GM18507 (cell line): ENCODE results near the gene GATAD2A.
"Not testable (repeated sequence)": the region's sequence is repeated elsewhere in the genome, so short reads cannot be mapped to it uniquely, and the experiment has no call there.

Experiments used
- DNase-seq: peaks from one replicate; pipeline ENCODE4 v3.0.0; 2011; ENCODE audit warnings: low read depth; ENCODE audit not compliant: insufficient read length; ENCODE audit errors: extremely low spot score
- FAIRE-seq: peaks from 2 replicates; lab custom pipeline; 2011; peaks lifted over from hg19 to GRCh38; lab: Jason Lieb, UNC

The GATAD2A gene

DNA sequence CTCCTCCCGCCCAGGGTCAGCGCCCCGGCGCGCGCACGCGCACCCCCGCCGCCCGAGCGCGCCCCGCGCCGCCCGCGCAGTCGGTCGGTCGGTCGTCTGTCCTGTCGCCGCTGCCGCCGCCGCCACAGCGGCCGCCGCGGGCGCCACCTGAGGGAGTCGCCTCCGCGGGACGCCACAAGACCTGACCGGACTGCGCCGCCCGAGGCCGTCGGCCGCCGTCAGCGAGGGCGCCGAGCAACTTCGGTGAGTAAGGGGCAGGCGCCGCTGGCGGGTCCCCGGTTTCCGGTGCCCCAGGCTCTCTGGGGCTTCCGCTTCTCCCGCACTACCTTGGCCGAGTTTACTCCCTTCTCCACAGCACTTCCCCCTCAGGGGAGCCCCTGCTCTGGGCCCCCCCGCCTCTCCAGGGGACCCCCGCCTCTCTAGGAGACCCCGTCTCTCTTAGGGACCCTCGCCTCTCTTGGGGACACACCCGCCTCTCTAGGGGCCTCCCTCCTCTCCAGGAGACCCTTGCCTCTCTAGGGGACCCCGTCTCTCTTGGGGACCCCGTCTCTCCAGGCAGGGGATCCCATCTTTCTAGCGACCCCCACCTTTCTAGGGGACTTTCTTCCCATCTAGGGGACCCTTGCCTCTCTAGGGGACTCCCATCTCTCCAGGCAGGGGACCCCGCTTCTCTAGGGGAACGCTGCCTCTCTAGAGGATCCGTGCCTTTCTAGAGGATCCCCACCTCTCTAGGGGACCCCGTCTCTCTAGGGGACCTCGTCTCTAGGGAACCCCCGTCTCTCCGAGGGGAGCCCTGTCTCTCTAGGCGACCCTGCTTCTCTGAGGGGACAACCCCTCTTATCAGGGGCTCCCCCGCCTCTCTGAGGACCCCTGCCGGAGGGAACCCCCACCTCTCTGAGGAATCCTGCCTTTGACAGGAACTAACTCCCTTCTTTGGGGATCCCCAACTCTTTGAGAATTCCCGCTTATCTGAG is 19.3 kb upstream of the GATAD2A start:
- DNase-seq (no peak), FAIRE-seq (peak; percentile 48)

- FAIRE-seq = no peak
- no peak for DNase-seq
Measured at GRCh38 chr19:19387108-19387507, 18.4 kb upstream of the GATAD2A start.

DNA sequence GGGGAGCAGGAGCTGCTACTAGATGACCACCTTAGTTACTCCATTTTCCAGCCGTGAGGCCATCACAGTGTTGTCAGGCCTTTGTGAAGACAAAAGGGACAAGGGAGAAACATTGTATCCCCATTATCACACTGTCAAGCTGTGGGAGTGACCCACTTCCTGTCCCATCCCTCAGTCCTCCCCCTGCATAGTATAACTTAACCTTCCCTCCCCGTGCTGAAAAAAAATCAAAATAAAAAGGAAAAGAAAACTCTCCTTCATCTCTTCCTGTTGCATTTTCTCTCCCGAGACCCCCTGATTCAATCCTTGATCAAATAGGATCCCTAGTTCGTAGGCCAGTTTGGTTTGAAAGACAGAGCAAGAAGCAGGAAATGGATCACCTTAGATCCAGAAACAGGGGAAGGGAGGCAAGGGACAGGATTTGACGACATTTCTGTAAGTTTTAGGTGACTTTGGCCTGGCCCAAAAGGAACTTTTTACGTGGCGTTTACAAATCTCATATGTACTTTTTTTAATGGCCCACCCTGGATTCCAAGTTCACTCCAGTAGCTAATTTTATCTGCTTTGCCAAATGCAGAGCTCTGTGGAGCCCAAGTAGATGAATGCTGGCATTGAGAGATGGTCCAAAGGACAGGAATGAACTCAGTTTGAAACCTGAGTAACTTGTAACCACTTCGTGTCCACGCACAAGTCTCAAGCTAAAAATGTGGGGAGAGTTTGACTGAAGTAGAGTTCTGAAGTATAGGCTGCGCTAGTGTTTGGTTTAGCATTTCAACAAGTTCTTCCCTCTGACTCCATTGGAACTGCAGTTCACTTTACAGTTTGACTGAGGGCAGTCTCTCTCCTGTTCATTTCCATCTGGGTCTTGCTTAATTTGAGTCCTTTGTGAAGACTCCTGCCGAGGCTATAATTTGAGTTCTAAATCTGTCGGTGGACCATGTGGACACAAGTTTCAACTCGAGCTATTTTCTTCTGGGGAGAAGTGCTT is 16.6 kb upstream of the GATAD2A start:
- DNase-seq (no peak), FAIRE-seq (no peak)

GRCh38 chr19:19389683-19390082 is 15.8 kb upstream of the GATAD2A start:
- not testable (repeated sequence) for DNase-seq, FAIRE-seq

- DNase-seq, FAIRE-seq: not testable (repeated sequence)
Measured at GRCh38 chr19:19394333-19394732, 11.1 kb upstream of the GATAD2A start.

GRCh38 chr19:19399733-19400433 is 5.6 kb upstream of the GATAD2A start:
- FAIRE-seq (no peak), DNase-seq (no peak)

GRCh38 chr19:19402656-19403372 is 2.7 kb upstream of the GATAD2A start:
- FAIRE-seq (no peak), DNase-seq (no peak)

- no peak for FAIRE-seq
- DNase-seq = no peak
Measured at GRCh38 chr19:19403373-19403901, 2.0 kb upstream of the GATAD2A start.

DNA sequence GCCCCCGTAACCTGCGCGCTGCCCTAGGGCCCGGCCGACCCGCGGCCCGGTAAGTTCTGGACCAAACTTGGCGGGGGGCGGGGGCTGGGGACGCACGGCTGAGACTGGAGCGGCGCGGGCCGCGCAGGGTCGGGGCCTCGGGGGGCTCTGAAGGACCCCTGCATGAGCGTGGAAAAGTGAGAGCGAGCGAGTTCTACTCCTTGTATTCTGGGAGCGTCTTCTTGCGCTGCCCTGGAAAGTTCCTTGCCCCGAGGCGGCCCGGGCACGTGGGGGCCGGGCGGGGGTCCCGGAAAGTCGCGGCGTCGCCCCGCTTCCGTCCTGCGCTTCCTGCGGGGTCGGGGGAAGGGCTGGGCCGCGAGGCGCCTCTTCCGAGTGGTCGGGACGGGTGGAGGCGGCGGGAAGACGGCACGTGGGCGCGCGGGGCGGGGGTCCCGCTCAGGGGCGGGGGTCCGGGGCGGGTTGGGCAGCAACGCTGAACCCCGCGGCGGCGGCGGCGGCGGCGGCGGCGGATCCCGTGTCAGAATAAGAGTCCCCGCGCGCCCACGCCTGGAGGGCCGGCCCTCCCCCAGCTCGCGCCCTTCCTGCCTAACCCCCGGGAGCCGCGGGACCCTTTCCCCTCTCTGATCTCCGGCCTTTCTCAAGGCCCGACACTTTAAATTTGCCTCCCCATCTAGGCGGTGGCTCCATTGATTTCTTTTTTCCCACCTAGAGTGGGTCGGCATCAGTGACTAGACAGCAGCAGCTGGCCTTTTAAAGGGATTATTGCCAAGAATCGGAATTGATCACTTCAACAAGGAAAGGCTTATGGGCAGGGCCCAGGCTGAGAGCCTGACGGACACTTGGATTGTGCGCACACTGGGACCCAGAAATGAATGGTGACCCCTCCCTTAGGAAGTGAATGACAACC is 749 bp downstream of the GATAD2A start:
- no peak for FAIRE-seq
- DNase-seq = no peak

GRCh38 chr19:19406878-19407632 is 1.6 kb downstream of the GATAD2A start:
- FAIRE-seq = peak; percentile 85

GRCh38 chr19:19407633-19407930 is 2.1 kb downstream of the GATAD2A start:
- DNase-seq (no peak), FAIRE-seq (no peak)

More at GRCh38 chr19:19406878-19407632, 1.6 kb downstream of the GATAD2A start:
- no peak for DNase-seq

DNA sequence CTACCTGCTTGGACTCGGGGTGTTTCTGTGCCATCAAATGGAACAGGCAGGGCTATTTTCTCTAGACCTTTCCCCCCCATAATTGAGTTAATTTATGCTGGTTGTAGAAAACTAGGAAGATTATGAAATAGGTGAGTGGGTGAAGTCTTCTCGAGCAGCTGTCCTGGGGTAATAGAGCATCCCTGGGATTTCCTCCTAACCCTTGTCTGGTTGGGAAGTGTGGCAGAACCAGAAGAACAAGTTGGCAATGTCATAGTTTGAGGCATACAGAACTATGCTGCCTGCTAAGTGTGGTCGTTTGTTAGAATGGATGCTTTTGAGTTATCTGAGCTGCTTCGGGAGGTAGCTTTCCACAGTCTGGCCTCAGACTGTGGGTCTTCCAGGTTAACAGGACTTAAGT is 3.7 kb downstream of the GATAD2A start:
- DNase-seq (no peak), FAIRE-seq (no peak)

DNA sequence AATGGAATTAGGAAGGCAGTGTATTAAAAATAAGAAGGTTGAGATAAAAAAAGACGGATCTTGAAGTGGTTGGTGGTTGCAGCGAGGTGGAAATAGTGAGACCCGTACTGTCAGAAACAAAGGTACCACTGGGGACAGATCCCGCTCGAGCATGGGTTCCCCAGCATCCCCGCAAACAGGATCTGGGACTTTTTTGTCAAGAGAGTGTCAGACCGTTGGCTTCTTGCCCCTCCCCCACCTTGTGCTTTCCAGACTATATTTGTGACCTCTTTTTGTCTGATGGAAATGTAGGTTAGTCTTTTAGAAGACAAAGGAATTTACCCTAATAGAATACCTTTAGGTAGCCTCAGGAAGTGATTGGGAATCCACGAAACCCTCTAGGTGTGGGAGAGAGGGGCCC is 4.2 kb downstream of the GATAD2A start:
- no peak for DNase-seq
- FAIRE-seq = no peak

DNA sequence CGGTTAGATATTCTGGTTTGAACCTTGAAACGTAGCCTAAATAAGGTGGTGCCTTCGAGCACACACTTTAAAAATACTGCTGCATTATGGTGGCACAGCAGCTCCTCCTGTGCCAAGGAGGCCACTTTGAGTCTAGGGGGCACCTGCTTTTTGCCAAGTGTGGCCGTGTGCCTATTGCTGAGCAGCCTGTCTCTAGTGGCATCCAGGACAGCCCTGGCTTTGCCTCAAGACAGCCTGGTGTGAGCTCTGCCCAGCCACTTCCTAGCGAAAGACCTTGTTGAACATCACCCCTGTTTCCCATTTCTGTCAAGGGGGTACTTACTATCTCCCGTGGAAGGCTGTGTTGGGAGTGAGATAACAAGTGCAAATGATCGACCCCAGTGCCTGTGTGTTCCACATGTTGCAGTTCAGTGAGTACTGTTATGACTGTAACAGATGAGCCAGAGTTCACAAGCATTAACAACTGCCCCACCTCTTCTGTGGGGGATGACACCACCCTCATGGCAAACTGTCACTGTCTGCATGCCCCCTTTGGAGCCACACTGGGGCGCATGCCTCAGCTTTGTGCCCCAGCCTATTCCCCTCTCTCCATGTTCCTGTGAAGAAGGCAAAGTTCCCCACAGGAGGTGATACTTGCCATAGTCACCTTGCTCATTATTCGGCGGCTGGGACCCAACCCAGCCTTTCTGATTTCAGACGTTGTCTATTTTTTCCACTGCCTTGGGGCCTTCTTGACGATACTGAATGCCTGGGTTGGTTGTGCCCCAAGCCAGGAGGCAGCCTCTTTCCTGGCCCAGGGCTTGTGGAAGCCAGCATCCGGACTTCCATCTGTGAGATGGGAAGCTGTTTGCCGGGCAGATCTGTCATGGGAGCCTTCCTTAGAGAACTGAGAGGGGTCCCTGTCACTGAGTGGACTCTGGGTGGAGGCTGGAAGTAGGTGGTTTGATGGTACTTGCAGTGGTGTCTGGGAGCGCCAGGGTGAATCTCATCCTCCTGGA is 5.4 kb downstream of the GATAD2A start:
- peak; percentile 66 for FAIRE-seq
- no peak for DNase-seq

DNA sequence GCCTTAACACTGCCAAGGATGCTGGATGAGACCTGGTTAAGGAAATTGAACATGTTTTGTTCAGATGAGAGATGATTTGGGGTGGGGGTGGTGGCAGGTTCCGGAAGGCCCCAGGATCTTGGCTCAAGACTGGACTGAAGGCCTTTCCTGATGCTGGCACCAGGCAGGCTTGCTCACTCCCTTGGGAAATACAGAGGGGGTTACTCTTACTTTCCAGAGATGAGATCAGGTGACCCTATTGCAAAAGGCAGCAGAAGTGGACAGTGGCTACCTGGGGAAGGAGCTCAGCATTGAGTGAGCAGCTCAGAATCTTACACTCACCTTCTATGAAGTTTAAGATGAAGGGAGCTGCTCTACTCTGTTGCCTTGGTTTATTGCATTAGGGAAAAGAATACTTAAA is 10.8 kb downstream of the GATAD2A start:
- DNase-seq (no peak), FAIRE-seq (no peak)

- DNase-seq (no peak), FAIRE-seq (no peak)
Measured at GRCh38 chr19:19417046-19417445, 11.6 kb downstream of the GATAD2A start.
